NB4 (cell line): ENCODE measurements around the gene CAMSAP1.

Experiments used
- DNase-seq: peaks from one replicate; pipeline ENCODE4 v3.0.0; 2010; ENCODE audit warnings: low read depth
- H3K4me3 ChIP-seq: one replicate; pipeline ENCODE4 v1.5.1; 2011; ENCODE audit warnings: mild to moderate bottlenecking, low read depth, low read length, moderate library complexity
- CTCF ChIP-seq: IDR thresholded peaks from one replicate; pipeline ENCODE4 v1.5.1; 2012; ENCODE audit warnings: low read depth, low read length
- MAX ChIP-seq: IDR thresholded peaks from 2 replicates; pipeline ENCODE4 v1.6.1; 2011; ENCODE audit warnings: low read depth, low read length
- MYC ChIP-seq: IDR thresholded peaks from 2 replicates; pipeline ENCODE4 v1.6.1; 2011; ENCODE audit warnings: low read depth, low read length
- POLR2A ChIP-seq: IDR thresholded peaks from 2 replicates; pipeline ENCODE4 v1.6.1; 2011; ENCODE audit warnings: mild to moderate bottlenecking; ENCODE audit not compliant: insufficient read length; ENCODE audit errors: extremely low read depth

CAMSAP1 gene

GRCh38 chr9:135833864-135834263, 73.5 kb downstream of the CAMSAP1 start:
- no peak for TF ChIP-seq MYC
- TF ChIP-seq POLR2A = no peak

GRCh38 chr9:135830496-135830895, 76.8 kb downstream of the CAMSAP1 start:
- TF ChIP-seq POLR2A (no peak), MAX (no peak), CTCF (no peak)

More at GRCh38 chr9:135833864-135834263, 73.5 kb downstream of the CAMSAP1 start:
- H3K4me3 ChIP-seq = no peak overlapping the region
- no peak for DNase-seq

GRCh38 chr9:135828656-135829055, 78.7 kb downstream of the CAMSAP1 start:
- DNase-seq = no peak
- no peak overlapping the region for H3K4me3 ChIP-seq
- no peak for TF ChIP-seq POLR2A
- TF ChIP-seq CTCF = no peak
- no peak for TF ChIP-seq MAX
- TF ChIP-seq MYC = no peak

More at GRCh38 chr9:135830496-135830895, 76.8 kb downstream of the CAMSAP1 start:
- DNase-seq = no peak
- H3K4me3 ChIP-seq = no peak overlapping the region

GRCh38 chr9:135827866-135828580, 79.3 kb downstream of the CAMSAP1 start:
- H3K4me3 ChIP-seq = no peak overlapping the region
- DNase-seq = no peak
- TF ChIP-seq MAX (no peak), MYC (no peak), CTCF (no peak), POLR2A (no peak)

- TF ChIP-seq MYC (no peak), MAX (no peak), POLR2A (no peak), CTCF (no peak)
- no peak overlapping the region for H3K4me3 ChIP-seq
- no peak for DNase-seq
These were observed 80.0 kb downstream of the CAMSAP1 start for GRCh38 chr9:135827301-135827700.

GRCh38 chr9:135826188-135826545, 81.2 kb downstream of the CAMSAP1 start:
- TF ChIP-seq MYC (no peak), POLR2A (no peak), MAX (no peak), CTCF (no peak)
- no peak overlapping the region for H3K4me3 ChIP-seq
- no peak for DNase-seq
